Renal cortical epithelial cell (primary cell): ENCODE measurements around the gene OR51A2. TPM values are rescaled to one million over a fixed set of nuclear protein-coding genes. Genes with fewer than 3 reads are reported as not detected.
"Not testable (repeated sequence)": the region's sequence is repeated elsewhere in the genome, so short reads cannot be mapped to it uniquely, and the experiment has no call there.

ENCODE experiments used
- DNase-seq: peaks from one replicate; pipeline ENCODE4 v3.0.0-alpha.2; 2011; ENCODE audit warnings: low read depth
- total RNA-seq: library from RNA; depleted of rRNA; stranded (reverse); fragments of >200 nt; gene quantifications from 2 replicates; pipeline ENCODE4 v1.2.3, GENCODE V29; 2014

The OR51A2 gene
- total RNA-seq = not detected in 2 replicates

- DNase-seq = not testable (repeated sequence)
Observed at GRCh38 chr11:4955613-4956012, at the start of gene OR51A2. TSS of gene OR51A2 (minus strand) at chr11:4955713. CDS start at chr11:4955713, 0 bp downstream.

GRCh38 chr11:5004424-5005274 lies 49.1 kb upstream of the OR51A2 start:
- DNase-seq = peak; percentile 58

- DNase-seq = no peak
Observed at GRCh38 chr11:4994551-4994950, 39.0 kb upstream of the OR51A2 start, which contains the start of gene OR51L1. TSS of gene OR51L1 (plus strand) at chr11:4994851. CDS start at chr11:4998983, 4,132 bp downstream.

GRCh38 chr11:4991060-4991459 lies 35.5 kb upstream of the OR51A2 start:
- peak; percentile 20 for DNase-seq

- peak; percentile 87 for DNase-seq
Observed at GRCh38 chr11:4983841-4984240, 28.3 kb upstream of the OR51A2 start.

GRCh38 chr11:4982678-4983077 lies 27.2 kb upstream of the OR51A2 start:
- no peak for DNase-seq

GRCh38 chr11:4979036-4979435 lies 23.5 kb upstream of the OR51A2 start:
- DNase-seq = no peak

- peak; percentile 34 for DNase-seq
Observed at GRCh38 chr11:4975436-4975835, 19.9 kb upstream of the OR51A2 start.

GRCh38 chr11:4962816-4963215 lies 7.3 kb upstream of the OR51A2 start:
- no peak for DNase-seq

GRCh38 chr11:4960877-4961276 lies 5.4 kb upstream of the OR51A2 start:
- DNase-seq = no peak

- no peak for DNase-seq
Observed at GRCh38 chr11:4957396-4957795, 1.9 kb upstream of the OR51A2 start.

GRCh38 chr11:4947505-4947904 lies 8.0 kb downstream of the OR51A2 start, which contains the start of gene OR51A4:
TSS of gene OR51A4 (minus strand) at chr11:4947605. CDS start at chr11:4947100, 505 bp downstream.
- no peak for DNase-seq

- DNase-seq = no peak
Observed at GRCh38 chr11:4936745-4937144, 18.8 kb downstream of the OR51A2 start.

- no peak for DNase-seq
Observed at GRCh38 chr11:4932751-4933150, 22.8 kb downstream of the OR51A2 start.

GRCh38 chr11:4926608-4927007 lies 28.9 kb downstream of the OR51A2 start:
- peak; percentile 8 for DNase-seq

- no peak for DNase-seq
Observed at GRCh38 chr11:4924239-4924638, 31.3 kb downstream of the OR51A2 start, which contains the start of gene OR51G1. TSS of gene OR51G1 (minus strand) at chr11:4924339. CDS start at chr11:4924339, 0 bp downstream.

GRCh38 chr11:4922304-4922703 lies 33.2 kb downstream of the OR51A2 start:
- DNase-seq = no peak

GRCh38 chr11:4921796-4922195 lies 33.7 kb downstream of the OR51A2 start:
- peak; percentile 48 for DNase-seq

GRCh38 chr11:4919250-4919649 lies 36.3 kb downstream of the OR51A2 start, which contains the start of gene OR51G2:
TSS of gene OR51G2 (minus strand) at chr11:4919350. CDS start at chr11:4915663, 3,687 bp downstream.
- no peak for DNase-seq

GRCh38 chr11:4916581-4916980 lies 38.9 kb downstream of the OR51A2 start:
- DNase-seq = peak; percentile 73
